ENCODE results near the gene WIPF3. TPM values are rescaled to one million over a fixed set of nuclear protein-coding genes. Genes with fewer than 3 reads are reported as not detected.

Gene WIPF3
- total RNA-seq, 2 donors from 2014 or later: 5.2 to 7.2 TPM

DNA sequence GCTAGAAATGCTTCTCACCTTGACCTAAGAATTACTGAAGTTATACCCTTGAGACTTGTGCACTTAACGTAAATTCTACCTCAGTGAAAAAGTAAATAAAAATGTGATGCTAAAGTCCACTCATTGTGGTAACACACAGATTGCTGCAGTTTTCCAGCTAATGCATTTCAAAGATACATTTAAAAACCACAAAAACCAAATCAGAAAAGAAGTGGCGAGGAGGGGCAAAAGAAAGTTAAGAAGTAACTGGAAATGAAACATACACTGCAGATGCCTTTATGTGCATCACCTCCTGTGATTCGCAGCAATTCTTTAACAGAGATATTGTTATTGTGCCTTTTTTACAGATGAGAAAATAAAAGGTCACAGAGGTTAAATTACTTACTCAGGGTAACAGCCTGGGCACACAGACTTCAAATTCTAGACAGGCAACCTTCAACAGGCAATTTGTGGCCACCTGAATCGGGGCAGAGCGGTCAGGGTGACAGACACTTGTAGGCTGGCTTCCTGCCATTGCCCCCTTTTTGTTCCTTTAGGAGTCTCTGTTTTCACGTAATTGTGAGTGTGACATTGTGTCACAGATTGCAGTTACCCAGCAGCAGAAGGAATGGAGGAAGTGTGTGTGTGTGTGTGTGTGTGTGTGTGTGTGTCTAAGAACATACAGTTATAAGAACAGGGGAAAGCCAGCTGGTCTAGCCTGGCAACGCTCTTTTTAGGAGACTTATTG lies 1.9 kb downstream of the WIPF3 start:
- DNase-seq: no peak
- no peak overlapping the region for H3K4me3 ChIP-seq (ENCODE audit: low read length)
- H3K27ac ChIP-seq (ENCODE audit: low read depth, low read length): no peak overlapping the region
- no peaks in the 10 kb centered on the region for H3K4me1 ChIP-seq (ENCODE audit: control insufficient read depth, insufficient read depth, low read length)
- H3K27me3 Mint-ChIP-seq (ENCODE audit: insufficient read depth): peaks cover 22% of the 10 kb centered on the region
- no peaks in the 10 kb centered on the region for H3K36me3 Mint-ChIP-seq (ENCODE audit: low read depth)
- peaks cover 8% of the 10 kb centered on the region for H3K4me1 Mint-ChIP-seq
- no peak for TF ChIP-seq CTCF (conservative IDR thresholded peaks at IDR 0.05)
- no peaks in the 10 kb centered on the region for H3K9me3 ChIP-seq (ENCODE audit: control insufficient read depth, low read length)
- no peaks in the 10 kb centered on the region for H3K9me3 Mint-ChIP-seq
- H3K36me3 ChIP-seq (ENCODE audit: control insufficient read depth, insufficient read depth, low read length): no peaks in the 10 kb centered on the region
- no peak overlapping the region for H3K9ac ChIP-seq (ENCODE audit: extremely low read depth, low read length, poor library complexity, severe bottlenecking)
- peaks cover 22% of the 10 kb centered on the region for H3K27me3 ChIP-seq (ENCODE audit: control insufficient read depth, insufficient read depth, low read length, poor library complexity, severe bottlenecking)
- peak overlapping the region; percentile 70 for H3K4me3 Mint-ChIP-seq
- no peak overlapping the region for H3K27ac Mint-ChIP-seq
- WGBS, 2 experiments (ENCODE audit: insufficient coverage in 1 of 2, insufficient read length in 1 of 2): 92 to 94% methylated on average over 4 to 7 of the region's 7 CpGs

DNA sequence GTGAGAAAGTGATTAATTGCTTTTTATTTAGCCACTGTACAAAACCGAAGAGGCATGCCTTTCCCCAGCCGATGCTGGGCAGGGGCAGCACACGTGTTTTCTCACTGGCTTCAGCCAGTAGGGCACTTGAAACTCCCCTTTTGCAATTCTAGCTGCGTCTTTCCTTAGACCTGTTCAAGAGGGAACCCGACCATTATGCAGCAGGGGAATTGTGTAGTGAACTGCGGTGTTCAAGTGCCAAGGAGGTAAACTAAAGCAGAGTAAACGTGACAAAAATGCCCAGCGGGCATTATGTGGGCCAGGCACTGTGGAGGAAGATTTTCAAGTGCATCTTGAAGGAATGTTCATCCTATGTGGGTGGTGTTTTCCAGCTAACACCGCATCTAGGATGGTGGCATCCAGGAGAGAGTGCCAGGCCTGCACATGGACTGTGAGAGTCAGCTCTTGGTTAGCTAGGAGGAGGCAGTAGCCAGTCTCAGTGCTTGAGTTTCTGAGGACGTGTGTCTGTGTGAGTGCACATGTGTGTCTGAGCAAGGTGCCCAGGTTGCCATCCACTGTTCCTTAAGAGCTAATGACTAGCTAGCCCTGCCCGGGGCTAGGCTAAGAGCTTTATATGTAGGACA lies 3.3 kb downstream of the WIPF3 start:
- H3K36me3 Mint-ChIP-seq (ENCODE audit: low read depth): no peaks in the 10 kb centered on the region
- H3K9me3 ChIP-seq (ENCODE audit: control insufficient read depth, low read length): no peaks in the 10 kb centered on the region
- H3K4me3 ChIP-seq (ENCODE audit: low read length): no peak overlapping the region
- no peaks in the 10 kb centered on the region for H3K9me3 Mint-ChIP-seq
- peaks cover 14% of the 10 kb centered on the region for H3K27me3 ChIP-seq (ENCODE audit: control insufficient read depth, insufficient read depth, low read length, poor library complexity, severe bottlenecking)
- H3K4me3 Mint-ChIP-seq: no peak overlapping the region
- DNase-seq: no peak
- H3K27ac ChIP-seq (ENCODE audit: low read depth, low read length): no peak overlapping the region
- no peaks in the 10 kb centered on the region for H3K36me3 ChIP-seq (ENCODE audit: control insufficient read depth, insufficient read depth, low read length)
- peaks cover 8% of the 10 kb centered on the region for H3K4me1 Mint-ChIP-seq
- 84 to 86% methylated on average over 10 to 11 of the region's 11 CpGs for WGBS, 2 experiments (ENCODE audit: insufficient coverage in 1 of 2, insufficient read length in 1 of 2)
- H3K27ac Mint-ChIP-seq: no peak overlapping the region
- TF ChIP-seq CTCF (conservative IDR thresholded peaks at IDR 0.05): no peak
- no peaks in the 10 kb centered on the region for H3K4me1 ChIP-seq (ENCODE audit: control insufficient read depth, insufficient read depth, low read length)
- no peak overlapping the region for H3K9ac ChIP-seq (ENCODE audit: extremely low read depth, low read length, poor library complexity, severe bottlenecking)
- H3K27me3 Mint-ChIP-seq (ENCODE audit: insufficient read depth): peaks cover 15% of the 10 kb centered on the region

DNA sequence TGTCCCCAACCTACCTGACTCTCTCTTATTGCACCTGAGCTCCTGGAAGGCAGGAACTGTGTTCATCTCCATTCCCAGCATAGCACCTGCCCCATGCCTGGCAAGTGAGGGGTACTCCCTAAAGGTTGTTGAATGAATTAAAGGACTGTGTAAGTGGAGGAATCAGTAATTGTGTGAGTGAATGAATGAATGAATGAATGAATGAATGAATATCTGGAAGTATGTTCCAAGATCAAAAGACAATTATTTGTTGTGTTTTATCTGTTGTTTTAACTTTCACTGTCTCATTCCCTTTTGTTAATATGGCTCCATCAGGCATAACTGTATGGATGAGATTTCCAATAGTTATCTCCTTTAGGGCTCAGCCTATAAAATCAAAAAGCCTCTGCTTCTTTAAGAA lies 4.0 kb downstream of the WIPF3 start:
- Mint-ChIP-seq H3K4me1 (peaks cover 12% of the 10 kb centered on the region), H3K27me3 (ENCODE audit: insufficient read depth) (peaks cover 8% of the 10 kb centered on the region), H3K27ac (no peak overlapping the region), H3K4me3 (no peak overlapping the region), H3K36me3 (ENCODE audit: low read depth) (no peaks in the 10 kb centered on the region), H3K9me3 (no peaks in the 10 kb centered on the region)
- no peaks in the 10 kb centered on the region for H3K36me3 ChIP-seq (ENCODE audit: control insufficient read depth, insufficient read depth, low read length)
- no peak for DNase-seq
- H3K4me1 ChIP-seq (ENCODE audit: control insufficient read depth, insufficient read depth, low read length): no peaks in the 10 kb centered on the region
- H3K9ac ChIP-seq (ENCODE audit: extremely low read depth, low read length, poor library complexity, severe bottlenecking): no peak overlapping the region
- no peaks in the 10 kb centered on the region for H3K9me3 ChIP-seq (ENCODE audit: control insufficient read depth, low read length)
- no peak overlapping the region for H3K27ac ChIP-seq (ENCODE audit: low read depth, low read length)
- H3K27me3 ChIP-seq (ENCODE audit: control insufficient read depth, insufficient read depth, low read length, poor library complexity, severe bottlenecking): peaks cover 8% of the 10 kb centered on the region
- TF ChIP-seq CTCF (conservative IDR thresholded peaks at IDR 0.05): no peak
- no peak overlapping the region for H3K4me3 ChIP-seq (ENCODE audit: low read length)

All from endodermal cell (in vitro differentiated cells).